GM12891 (cell line): Measurements from ENCODE around the gene WASHC4.
"Not testable (repeated sequence)": the region's sequence is repeated elsewhere in the genome, so short reads cannot be mapped to it uniquely, and the experiment has no call there.

Source experiments
- DNase-seq: peaks from one replicate; pipeline ENCODE4 v3.0.0; 2011; ENCODE audit warnings: low spot score; ENCODE audit not compliant: insufficient read length
- FAIRE-seq: peaks from 2 replicates; lab custom pipeline; 2011; peaks lifted over from hg19 to GRCh38; lab: Jason Lieb, UNC
- PAX5 ChIP-seq: IDR thresholded peaks from 2 replicates; pipeline ENCODE4 v1.6.1; 2011; ENCODE audit warnings: low read length, moderate library complexity, mild to moderate bottlenecking; ENCODE audit not compliant: insufficient read depth, severe bottlenecking
- POLR2A ChIP-seq: IDR thresholded peaks from 2 replicates; pipeline ENCODE4 v1.6.1; 2011; ENCODE audit warnings: low read depth, low read length, control low read depth
- POLR2AphosphoS5 ChIP-seq: IDR thresholded peaks from 2 replicates; pipeline ENCODE4 v1.6.1; 2011; ENCODE audit warnings: low read depth, low read length, control low read depth
- POU2F2 ChIP-seq: IDR thresholded peaks from 2 replicates; pipeline ENCODE4 v1.6.1; 2011; ENCODE audit warnings: low read depth, mild to moderate bottlenecking, control low read depth, low read length, moderate library complexity
- SPI1 ChIP-seq: IDR thresholded peaks from 2 replicates; pipeline ENCODE4 v1.6.1; 2011; ENCODE audit warnings: low read depth, low read length, control low read depth
- TAF1 ChIP-seq: IDR thresholded peaks from 2 replicates; pipeline ENCODE4 v1.6.1; 2011; ENCODE audit warnings: low read depth, low read length, control low read depth

The WASHC4 gene

DNA sequence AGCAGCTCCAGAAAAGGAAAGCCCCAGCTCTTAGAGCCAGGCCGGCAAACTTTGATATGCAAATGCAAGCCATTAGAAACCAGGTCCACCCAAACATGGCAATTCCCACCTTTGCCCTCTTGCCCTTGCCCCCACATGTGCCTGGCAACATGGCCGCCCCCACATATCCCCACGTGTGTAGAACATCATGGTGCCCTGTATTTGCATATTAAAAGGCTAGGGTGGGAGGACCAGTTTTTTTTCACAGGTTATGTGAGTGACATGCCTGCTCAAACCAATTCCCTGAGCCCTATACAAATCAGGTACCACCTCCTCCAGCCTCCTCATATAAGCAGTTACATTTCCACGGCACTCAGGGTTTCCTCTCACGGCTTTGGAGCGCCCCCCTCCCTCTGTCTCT is 17.2 kb upstream of the WASHC4 start:
- FAIRE-seq, result no peak
- TF ChIP-seq POU2F2, result no peak
- TF ChIP-seq TAF1, result no peak
- no peak for TF ChIP-seq SPI1
- no peak for TF ChIP-seq POLR2A
- no peak for TF ChIP-seq POLR2AphosphoS5
- no peak for TF ChIP-seq PAX5
- no peak for DNase-seq

DNA sequence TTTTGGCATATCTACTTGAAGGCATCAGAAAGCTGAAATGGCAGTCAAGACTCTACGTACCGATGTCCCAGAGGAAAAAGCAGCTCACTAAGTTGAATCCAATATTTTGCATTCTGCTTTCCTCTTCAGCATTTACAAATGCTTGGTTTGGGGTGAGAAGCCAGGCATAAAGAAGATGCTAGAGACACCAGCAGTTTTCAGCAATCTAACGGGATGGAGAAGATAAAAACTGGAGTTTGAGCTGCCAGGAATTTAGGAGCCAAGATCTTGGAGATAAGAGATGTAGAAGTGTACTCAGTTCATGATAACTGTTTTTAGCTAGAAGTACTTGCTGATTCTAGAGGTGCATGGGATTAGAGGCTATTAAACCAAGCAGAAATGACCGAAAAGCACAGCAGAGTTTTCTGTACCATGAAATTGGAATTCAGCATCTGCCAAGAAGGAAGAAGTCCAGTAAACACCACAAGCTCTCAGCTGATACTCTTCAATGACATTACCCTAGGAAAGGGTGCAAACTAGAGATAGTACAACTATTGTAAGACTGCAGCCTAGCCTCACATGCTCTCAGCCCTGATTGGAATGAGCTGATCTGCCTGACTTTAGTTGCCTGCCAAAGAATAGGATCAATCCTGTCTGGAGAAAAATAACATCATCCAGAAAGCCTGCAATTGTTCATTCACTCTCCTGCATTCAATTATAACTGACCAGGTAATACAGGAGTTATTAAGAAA is 15.9 kb upstream of the WASHC4 start:
- DNase-seq (no peak), FAIRE-seq (no peak)
- TF ChIP-seq PAX5, result no peak

DNA sequence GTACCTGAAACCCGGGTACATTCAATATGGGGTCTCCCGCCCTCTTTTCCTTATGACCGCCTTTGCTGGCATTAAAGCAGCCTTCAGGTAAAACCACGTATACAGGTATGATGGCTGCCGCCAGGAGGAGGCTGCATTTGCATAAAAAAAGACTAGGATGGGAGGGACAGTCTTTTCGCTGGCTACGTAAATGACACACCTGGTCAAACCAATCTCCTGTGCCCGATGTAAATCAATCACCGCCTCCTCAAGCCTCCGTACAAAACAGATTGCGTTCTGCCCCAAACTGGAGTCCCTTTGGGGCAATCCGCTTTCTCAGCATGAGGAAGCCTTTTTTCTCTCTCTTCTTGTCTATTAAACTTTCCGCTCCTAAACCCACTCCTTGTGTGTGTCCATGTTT is 15.2 kb upstream of the WASHC4 start:
- TF ChIP-seq POLR2AphosphoS5 (no peak), SPI1 (no peak), POU2F2 (no peak), PAX5 (no peak), TAF1 (no peak), POLR2A (no peak)
- FAIRE-seq, result no peak
- no peak for DNase-seq

DNA sequence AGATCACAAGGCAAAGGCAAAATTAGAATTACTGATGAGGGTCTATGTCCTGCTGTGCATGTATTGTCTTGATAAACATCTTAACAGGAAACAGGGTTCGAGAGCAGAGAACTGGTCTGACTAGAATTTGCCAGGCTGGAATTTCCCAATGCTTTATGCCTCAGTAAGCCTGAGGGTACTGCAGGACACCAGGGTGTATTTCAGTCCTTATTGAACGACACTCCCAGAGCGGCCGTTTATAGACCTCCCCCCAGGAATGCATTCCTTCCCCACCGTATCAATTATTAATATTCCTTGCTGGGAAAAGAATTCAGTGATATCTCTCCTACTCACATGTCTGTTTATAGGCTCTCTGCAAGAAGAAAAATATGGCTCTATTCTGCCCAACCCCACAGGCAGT is 12.2 kb upstream of the WASHC4 start:
- FAIRE-seq, DNase-seq: not testable (repeated sequence)

DNA sequence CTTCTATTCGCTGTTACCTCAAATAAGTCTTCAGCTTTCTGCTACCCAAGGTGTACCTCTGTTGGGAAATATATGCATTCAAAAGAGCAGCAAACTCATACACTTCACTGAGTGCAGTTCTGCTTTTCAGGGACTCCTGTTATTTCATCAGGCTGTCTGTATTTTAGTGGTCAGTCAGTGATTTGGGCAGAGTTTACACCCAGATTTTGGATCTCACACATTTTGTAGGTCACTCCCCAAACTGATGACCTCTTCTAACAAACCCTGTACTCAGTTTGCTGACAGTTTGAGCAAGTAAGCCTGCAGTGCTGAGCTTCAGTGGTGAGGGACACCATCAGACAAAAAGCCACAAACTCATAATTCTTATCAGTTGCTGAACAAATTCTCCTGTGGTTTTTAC is 8.2 kb upstream of the WASHC4 start:
- no peak for FAIRE-seq
- no peak for DNase-seq
- TF ChIP-seq PAX5 (no peak), SPI1 (peak; percentile 25; the same call in 1 of the 2 replicates)

DNA sequence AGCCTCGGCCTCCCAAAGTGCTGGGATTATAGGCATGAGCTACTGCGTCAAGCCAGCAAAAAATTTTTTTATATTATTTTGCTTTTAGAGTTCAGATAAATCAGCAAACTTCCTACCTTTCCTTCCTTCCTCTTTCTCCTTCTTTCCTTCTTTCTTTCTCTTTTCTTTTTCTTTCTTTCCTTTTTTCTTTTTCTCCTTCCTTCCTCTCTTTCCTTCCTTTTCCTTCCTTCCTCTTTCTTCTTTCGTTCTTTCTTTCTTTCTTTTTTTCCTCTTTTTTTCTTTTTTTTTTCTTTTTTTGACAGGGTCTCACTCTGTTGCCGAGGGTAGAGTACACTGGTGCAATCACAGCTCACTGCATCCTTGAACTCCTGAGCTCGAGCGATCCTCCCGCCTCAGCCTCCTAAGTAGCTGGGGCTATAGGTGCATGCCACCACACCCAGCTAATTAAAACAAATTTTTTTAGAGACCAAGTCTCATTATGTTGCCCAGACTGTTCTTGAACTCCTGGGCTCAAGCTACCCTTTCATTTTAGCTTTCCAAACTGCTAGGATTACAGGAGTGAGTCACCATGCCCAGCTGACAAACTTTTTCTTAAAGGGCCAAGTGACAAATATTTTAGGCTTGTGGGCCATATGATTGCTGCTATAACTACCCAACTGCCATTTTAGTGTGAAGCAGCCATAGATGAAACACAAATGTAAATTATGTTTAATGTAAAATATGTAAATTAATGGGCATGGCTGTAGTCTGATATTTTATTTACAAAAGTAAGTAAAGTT is 7.1 kb upstream of the WASHC4 start:
- DNase-seq (no peak), FAIRE-seq (no peak)
- no peak for TF ChIP-seq SPI1
- TF ChIP-seq POLR2AphosphoS5, result no peak
- TF ChIP-seq PAX5, result no peak
- no peak for TF ChIP-seq POU2F2
- TF ChIP-seq TAF1, result no peak
- no peak for TF ChIP-seq POLR2A

DNA sequence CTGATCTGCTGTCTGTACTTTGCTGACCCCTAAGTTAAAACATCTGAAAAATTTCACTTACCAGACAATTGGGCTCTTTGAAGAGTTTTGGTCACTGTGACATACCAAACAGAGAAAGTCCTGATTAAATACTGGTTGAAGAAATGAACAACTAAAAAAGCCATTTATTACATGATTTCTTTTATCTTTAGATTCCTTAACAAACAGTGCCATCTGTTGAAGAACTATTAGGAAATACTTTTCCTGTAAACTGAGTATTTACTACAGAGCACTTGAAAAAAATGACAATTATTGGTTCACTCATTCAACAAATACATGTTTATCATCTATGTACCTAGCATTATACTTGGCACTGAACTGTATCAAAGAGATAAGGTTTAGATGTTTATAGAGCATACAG is 6.5 kb upstream of the WASHC4 start:
- TF ChIP-seq POLR2AphosphoS5, result no peak
- no peak for TF ChIP-seq TAF1
- no peak for TF ChIP-seq POLR2A
- no peak for TF ChIP-seq PAX5
- no peak for TF ChIP-seq SPI1
- TF ChIP-seq POU2F2, result no peak
- no peak for FAIRE-seq
- no peak for DNase-seq

DNA sequence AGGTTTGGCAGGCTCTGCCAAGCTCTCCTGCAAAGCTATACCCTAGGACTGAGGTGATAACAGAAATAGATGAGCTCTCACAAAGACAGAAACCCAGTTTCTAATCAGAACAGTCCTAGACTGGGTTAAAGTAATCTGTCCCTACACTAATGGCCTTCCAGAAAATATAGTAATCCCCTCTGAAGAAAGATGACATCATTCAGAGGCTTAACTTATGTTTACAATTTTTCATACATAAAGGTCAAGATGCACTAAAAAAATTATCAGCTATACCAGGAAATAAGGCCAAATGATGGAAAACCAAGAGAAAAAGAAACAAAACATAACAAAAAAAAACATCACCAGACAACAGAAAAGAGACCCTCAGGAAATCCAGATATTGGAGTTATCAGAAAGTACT is 4.9 kb upstream of the WASHC4 start:
- no peak for TF ChIP-seq POLR2AphosphoS5
- TF ChIP-seq TAF1, result no peak
- TF ChIP-seq PAX5, result no peak
- DNase-seq (no peak), FAIRE-seq (no peak)

DNA sequence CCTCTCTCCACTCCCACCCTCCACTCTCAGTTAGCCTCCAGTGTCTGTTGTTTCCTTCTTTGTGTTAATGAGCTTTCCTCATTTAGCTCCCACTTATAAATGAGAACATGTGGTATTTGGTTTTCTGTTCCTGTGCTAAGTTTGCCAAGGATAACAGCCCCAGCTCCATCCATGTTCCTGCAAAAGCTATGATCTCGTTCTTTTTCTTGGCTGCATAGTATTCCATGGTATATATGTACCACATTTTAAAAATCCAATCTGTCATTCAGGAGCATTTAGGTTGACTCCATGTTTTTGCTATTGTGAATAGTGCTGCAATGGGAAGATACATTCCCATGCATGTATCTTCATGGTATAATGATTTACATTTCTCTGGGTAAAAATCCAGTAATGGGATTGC is 2.8 kb upstream of the WASHC4 start:
- DNase-seq (no peak), FAIRE-seq (no peak)
- no peak for TF ChIP-seq PAX5
- TF ChIP-seq POU2F2, result no peak

DNA sequence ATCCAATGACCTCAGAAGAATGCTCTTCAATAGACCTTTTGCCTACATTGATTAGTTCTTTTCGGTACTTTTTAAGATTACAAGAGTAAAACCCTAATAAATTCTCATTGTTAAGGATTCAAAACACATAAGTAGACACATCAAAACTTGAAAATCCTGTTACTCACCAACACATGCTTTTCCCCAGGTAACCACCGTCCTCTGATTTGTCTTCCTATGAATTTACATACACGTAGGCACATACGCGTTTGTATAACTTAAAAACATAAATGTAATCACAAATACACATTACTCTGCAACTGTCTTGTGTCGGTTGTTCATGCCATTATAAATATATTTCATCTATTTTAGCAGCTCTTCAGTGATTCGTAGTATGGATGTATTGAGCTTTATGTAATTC is 910 bp upstream of the WASHC4 start:
- TF ChIP-seq TAF1 (no peak), POU2F2 (no peak), SPI1 (no peak), POLR2AphosphoS5 (no peak), PAX5 (no peak), POLR2A (no peak)
- FAIRE-seq (peak; percentile 40), DNase-seq (no peak)

DNA sequence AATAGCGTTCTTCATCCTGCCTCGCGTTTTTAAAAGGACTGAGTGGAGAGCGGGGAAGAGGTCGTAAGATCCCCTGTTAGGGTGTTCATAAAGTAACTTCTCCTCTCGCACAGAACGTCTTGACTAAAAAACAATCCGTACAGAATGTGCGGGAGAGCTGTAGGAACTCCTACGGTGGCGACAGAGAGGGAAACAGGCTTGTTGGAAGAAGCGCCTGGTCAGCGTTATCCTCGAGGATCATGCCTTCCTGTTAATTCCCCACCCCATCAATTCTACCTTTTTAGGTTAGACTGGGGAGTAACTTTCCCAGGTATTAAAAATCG is 399 bp upstream of the WASHC4 start:
- FAIRE-seq, result no peak
- no peak for TF ChIP-seq TAF1
- TF ChIP-seq POLR2AphosphoS5, result no peak
- TF ChIP-seq POLR2A, result no peak
- no peak for TF ChIP-seq SPI1
- TF ChIP-seq POU2F2, result no peak
- TF ChIP-seq PAX5, result no peak
- no peak for DNase-seq
